GM18951 (cell line): ENCODE results near the gene PHF11.

Experiments
- POLR2A ChIP-seq: IDR thresholded peaks from 4 replicates; pipeline ENCODE4 v1.6.1; 2011; ENCODE audit warnings: mild to moderate bottlenecking; ENCODE audit not compliant: insufficient read length, insufficient read depth; ENCODE audit errors: extremely low read depth
- in situ Hi-C: fragments of 300-500 bp; cut with MboI; formaldehyde crosslinking; loops from one replicate; pipeline ENCODE4 v1.12.0; 2022; ENCODE audit warnings: low sequenced_read_pairs, mixed read lengths, inconsistent platforms; ENCODE audit not compliant: unreplicated experiment

The PHF11 gene

GRCh38 chr13:49464621-49465325 lies 31.0 kb upstream of the PHF11 start:
- no peak for TF ChIP-seq POLR2A

GRCh38 chr13:49466292-49466838 lies 29.4 kb upstream of the PHF11 start:
- TF ChIP-seq POLR2A = no peak
- in situ Hi-C loops = no loop called here

More at GRCh38 chr13:49464621-49465325, 31.0 kb upstream of the PHF11 start:
- in situ Hi-C loops = no loop called here

GRCh38 chr13:49472186-49472585 lies 23.6 kb upstream of the PHF11 start:
- no peak for TF ChIP-seq POLR2A
- in situ Hi-C loops = no loop called here

- in situ Hi-C loops = no loop called here
- no peak for TF ChIP-seq POLR2A
Observed at GRCh38 chr13:49476529-49476928, 19.2 kb upstream of the PHF11 start.

DNA sequence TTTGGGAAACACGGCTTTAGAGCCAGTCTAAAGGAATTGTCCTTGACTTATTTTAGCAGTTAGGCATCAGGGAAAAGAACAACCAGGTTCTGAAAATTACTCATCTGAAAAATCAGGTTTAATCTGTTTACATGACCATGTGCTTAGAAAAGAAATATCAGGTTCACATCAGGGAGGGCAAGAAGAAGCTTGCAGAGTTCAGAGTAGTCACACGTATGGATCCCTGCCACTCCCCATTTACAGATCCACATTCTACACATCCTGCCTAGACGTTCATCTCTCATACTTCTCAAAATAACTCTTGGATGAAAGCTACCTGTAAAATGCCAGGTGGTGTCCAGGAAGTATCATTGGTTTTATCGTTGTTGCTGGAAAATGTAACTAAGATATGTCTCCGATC lies 14.0 kb upstream of the PHF11 start:
- in situ Hi-C loops = no loop called here
- TF ChIP-seq POLR2A = no peak

GRCh38 chr13:49488563-49488962 lies 7.2 kb upstream of the PHF11 start:
- in situ Hi-C loops = no loop called here
- no peak for TF ChIP-seq POLR2A

DNA sequence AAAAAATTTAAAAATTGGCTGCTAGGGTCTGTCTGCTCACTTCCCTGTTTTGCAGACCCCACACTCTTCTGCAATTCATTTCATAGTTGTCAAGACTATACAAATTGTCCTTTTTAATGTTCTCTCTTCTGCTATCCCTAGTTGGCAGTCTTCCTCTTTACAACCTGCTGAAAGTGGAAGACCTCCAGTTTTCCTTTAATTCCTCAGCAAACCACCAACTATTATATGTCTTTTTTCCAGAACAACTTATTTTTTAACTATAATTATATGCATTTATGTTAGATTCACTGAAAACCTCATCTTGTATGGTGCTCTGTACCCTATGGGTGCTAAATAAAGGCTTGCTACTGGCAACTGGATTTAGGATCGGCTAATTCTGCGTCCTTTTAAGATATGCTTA lies 1.1 kb upstream of the PHF11 start:
- in situ Hi-C loops = loop anchor here (10.0 kb wide), 1 partner anchor 110 kb away; no protein-coding TSS in a partner anchor
- no peak for TF ChIP-seq POLR2A

DNA sequence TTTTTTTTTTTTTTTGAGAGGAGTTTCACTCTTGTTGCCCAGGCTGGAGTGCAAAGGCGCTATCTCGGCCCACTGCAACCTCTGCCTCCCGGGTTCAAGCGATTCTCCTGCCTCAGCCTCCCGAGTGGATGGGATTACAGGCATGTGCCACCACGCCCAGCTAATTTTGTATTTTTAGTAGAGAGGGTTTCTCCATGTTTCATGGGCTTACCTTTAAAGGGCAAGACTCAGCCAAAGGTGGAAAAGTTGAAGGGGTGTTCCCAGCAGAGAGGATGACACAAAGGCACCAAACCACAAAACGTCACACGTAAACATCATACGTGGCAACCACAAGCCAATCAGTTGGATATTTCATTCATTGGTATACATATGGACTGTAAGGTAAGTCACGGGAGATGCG lies 1.1 kb downstream of the PHF11 start:
- in situ Hi-C loops = loop anchor here (10.0 kb wide), 1 partner anchor 108 kb away; no protein-coding TSS in a partner anchor

DNA sequence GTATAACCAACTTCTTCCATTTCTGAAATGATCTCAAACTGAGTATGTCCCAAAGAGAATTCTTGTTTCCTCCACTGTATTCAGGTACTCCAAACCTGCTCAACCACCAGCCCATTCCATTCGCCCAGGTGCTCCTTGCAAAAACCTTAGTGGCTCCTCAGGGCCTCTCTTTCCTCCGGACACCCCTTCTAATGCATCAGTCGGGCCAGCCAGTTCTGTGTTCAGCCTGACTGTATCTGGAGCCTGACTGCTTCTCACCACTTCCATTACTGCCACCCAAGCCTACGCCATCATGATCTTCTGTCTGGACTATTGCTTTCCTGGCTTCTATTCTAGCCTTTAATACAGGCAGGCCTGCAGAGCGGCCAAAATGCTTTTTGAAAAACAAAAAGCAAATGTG lies 1.5 kb downstream of the PHF11 start:
- in situ Hi-C loops = loop anchor here (10.0 kb wide), 1 partner anchor 108 kb away; no protein-coding TSS in a partner anchor
- no peak for TF ChIP-seq POLR2A

DNA sequence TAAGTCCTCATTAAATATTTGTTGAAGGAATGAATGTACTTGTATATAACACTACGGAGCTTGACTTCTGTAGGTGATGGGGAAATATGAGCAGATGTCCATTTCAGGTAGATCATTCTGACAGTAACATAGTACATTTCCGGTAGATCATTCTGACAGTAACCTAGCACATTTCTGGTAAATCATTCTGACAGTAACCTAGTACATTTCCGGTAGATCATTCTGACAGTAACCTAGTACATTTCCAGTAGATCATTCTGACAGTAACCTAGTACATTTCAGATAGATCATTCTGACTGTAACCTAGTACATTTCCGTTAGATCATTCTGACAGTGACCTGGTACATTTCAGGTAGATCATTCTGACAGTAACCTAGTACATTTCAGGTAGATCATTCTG lies 2.5 kb downstream of the PHF11 start:
- no peak for TF ChIP-seq POLR2A
- in situ Hi-C loops = loop anchor here (10.0 kb wide), 1 partner anchor 107 kb away; no protein-coding TSS in a partner anchor

DNA sequence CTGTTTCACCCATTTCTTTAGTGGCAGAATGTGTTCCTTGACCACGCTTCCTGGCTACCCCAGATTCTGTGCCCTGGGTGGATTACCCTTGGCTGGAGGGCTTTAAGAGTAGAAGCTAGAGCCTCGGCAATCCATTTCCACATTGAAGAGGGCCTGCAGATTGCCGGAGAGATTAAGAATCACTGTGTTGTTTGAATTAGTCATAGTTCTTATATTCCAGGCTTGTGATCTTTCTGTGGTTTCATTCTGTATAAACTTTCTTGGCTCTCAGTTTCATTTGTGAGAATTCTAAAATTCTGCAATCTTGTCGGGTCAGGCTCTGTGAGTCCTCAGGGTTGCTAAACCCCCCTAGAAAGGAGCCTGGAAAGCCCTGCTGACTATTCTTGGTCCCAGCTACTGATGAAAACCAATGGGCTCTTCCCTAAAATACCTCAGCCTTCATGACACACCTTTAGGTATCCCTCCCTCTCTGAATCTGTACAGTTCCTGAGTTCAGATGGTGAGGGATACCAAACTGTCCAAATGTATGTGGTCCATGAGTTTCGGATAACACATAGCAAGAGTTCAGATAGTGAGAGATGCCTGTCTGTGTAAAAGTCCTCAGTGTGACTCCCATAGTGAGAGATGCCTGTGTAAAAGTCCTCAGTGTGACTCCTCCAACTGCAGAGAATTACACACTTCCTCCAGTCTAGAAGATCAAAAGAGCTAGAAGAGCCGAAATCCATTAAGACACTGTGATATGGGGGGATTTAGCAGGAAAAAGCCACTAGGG lies 4.3 kb downstream of the PHF11 start:
- TF ChIP-seq POLR2A = no peak
- in situ Hi-C loops = loop anchor here (10.0 kb wide), 1 partner anchor 105 kb away; no protein-coding TSS in a partner anchor

DNA sequence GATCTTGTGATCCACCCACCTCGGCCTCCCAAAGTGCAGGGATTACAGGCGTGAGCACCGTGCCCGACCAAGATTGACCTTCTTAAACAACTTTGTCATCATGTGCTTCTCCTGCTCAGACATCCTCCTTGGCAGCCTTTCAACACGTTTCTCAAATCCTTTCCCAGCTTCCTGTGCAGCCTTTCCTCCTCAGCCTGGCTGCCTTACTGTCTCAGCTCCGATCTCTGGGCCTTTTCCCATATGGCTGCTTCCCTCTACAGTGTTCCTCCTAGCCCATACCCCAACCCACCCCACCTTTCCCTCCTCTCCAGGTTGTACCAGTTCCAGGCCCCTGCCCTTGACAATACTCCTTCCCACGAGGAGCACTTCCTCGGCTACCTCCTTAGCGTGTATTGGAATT lies 7.2 kb downstream of the PHF11 start:
- in situ Hi-C loops = no loop called here

DNA sequence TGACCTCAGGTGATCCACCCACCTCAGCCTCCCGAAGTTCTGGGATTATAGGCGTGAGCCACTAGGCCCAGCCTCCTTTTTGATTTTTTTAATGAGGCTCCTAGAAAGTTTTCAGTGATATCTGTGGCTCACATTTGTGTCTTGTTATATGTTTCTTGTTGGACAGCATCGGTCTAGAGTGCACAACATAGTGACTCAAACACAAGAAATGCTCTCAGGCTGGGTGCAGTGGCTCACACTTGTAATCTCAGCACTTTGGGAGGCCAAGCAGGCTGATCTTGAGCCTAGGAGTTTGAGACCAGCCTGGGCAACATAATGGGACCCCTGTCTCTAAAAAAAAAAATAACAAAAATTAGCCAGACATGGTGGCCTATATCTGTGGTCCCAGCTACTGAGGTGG lies 8.2 kb downstream of the PHF11 start:
- in situ Hi-C loops = no loop called here
- TF ChIP-seq POLR2A = no peak

More for the DNA sequence above, 7.2 kb downstream of the PHF11 start:
- no peak for TF ChIP-seq POLR2A

- in situ Hi-C loops = no loop called here
- no peak for TF ChIP-seq POLR2A
Observed at GRCh38 chr13:49512578-49512977, 16.8 kb downstream of the PHF11 start.

- in situ Hi-C loops = no loop called here
- TF ChIP-seq POLR2A = no peak
Observed at GRCh38 chr13:49516467-49516866, 20.7 kb downstream of the PHF11 start.
